GM12872 (cell line): ENCODE measurements around the gene DNAH8.

Experiments used
- CTCF ChIP-seq: IDR thresholded peaks from 3 replicates; pipeline ENCODE4 v1.5.1; 2011; ENCODE audit warnings: low read depth, mild to moderate bottlenecking, low read length, moderate library complexity; ENCODE audit not compliant: insufficient read depth

Gene DNAH8

GRCh38 chr6:38753707-38754106 is 38.6 kb downstream of the DNAH8 start:
- TF ChIP-seq CTCF: no peak

- no peak for TF ChIP-seq CTCF
These were observed 40.1 kb downstream of the DNAH8 start for GRCh38 chr6:38755207-38755606.

- no peak for TF ChIP-seq CTCF
These were observed 40.8 kb downstream of the DNAH8 start for GRCh38 chr6:38755874-38756273.

- TF ChIP-seq CTCF: no peak
These were observed 45.0 kb downstream of the DNAH8 start for GRCh38 chr6:38760097-38760496.

GRCh38 chr6:38762848-38763247 is 47.7 kb downstream of the DNAH8 start:
- TF ChIP-seq CTCF: no peak

- TF ChIP-seq CTCF: no peak
These were observed 52.4 kb downstream of the DNAH8 start for GRCh38 chr6:38767560-38767959.

- peak; percentile 73 for TF ChIP-seq CTCF
These were observed 58.2 kb downstream of the DNAH8 start for GRCh38 chr6:38773338-38773737.
